GM23248 (cell line): ENCODE data around the gene VWA8. TPM values are rescaled to one million over a fixed set of nuclear protein-coding genes. Genes with fewer than 3 reads are reported as not detected.

Experiments
- DNase-seq: peaks from one replicate; pipeline ENCODE4 v3.0.0-alpha.2; 2015
- H2AFZ ChIP-seq: fragments of 200-600 bp; sonication (generic); 2 replicates; pipeline ENCODE4 v1.6.1; 2016; ENCODE audit warnings: antibody characterized with exemption
- H3F3A ChIP-seq: fragments of 200-600 bp; sonication (generic); 2 replicates; pipeline ENCODE4 v1.6.1; 2016; ENCODE audit warnings: mild to moderate bottlenecking, antibody characterized with exemption, mixed run types; ENCODE audit not compliant: insufficient read depth
- H3K27ac ChIP-seq: fragments of 200-600 bp; sonication (generic); 2 replicates; pipeline ENCODE4 v1.5.1; 2016; ENCODE audit warnings: mild to moderate bottlenecking
- H3K27me3 ChIP-seq: fragments of 200-600 bp; sonication (generic); replicated peaks from 2 replicates; pipeline ENCODE4 v1.6.1; 2016; ENCODE audit warnings: mild to moderate bottlenecking; ENCODE audit not compliant: insufficient read depth
- H3K36me3 ChIP-seq: fragments of 200-600 bp; sonication (generic); 2 replicates; pipeline ENCODE4 v1.6.1; 2016; ENCODE audit warnings: low read depth, mild to moderate bottlenecking
- H3K4me1 ChIP-seq: fragments of 200-600 bp; sonication (generic); 2 replicates; pipeline ENCODE4 v1.6.1; 2016; ENCODE audit warnings: mild to moderate bottlenecking; ENCODE audit not compliant: insufficient read depth
- H3K4me2 ChIP-seq: fragments of 200-600 bp; sonication (generic); one replicate; pipeline ENCODE4 v1.6.1; 2016; ENCODE audit warnings: mild to moderate bottlenecking; ENCODE audit not compliant: unreplicated experiment
- H3K4me3 ChIP-seq: fragments of 200-600 bp; sonication (generic); 2 replicates; pipeline ENCODE4 v1.5.1; 2016; ENCODE audit warnings: mild to moderate bottlenecking
- H3K79me2 ChIP-seq: fragments of 200-600 bp; sonication (generic); 2 replicates; pipeline ENCODE4 v1.6.1; 2016; ENCODE audit warnings: mild to moderate bottlenecking; ENCODE audit not compliant: insufficient read depth
- H3K9ac ChIP-seq: fragments of 200-600 bp; sonication (generic); 2 replicates; pipeline ENCODE4 v1.6.1; 2016; ENCODE audit warnings: mild to moderate bottlenecking
- H3K9me2 ChIP-seq: fragments of 200-600 bp; sonication (generic); 2 replicates; pipeline ENCODE4 v1.6.1; 2016; ENCODE audit warnings: mixed run types, mild to moderate bottlenecking, moderate library complexity; ENCODE audit not compliant: insufficient read depth
- H3K9me3 ChIP-seq: fragments of 200-600 bp; sonication (generic); one replicate; pipeline ENCODE4 v1.6.1; 2017; ENCODE audit warnings: low read depth
- H4K20me1 ChIP-seq: fragments of 200-600 bp; sonication (generic); 2 replicates; pipeline ENCODE4 v1.6.0; 2016; ENCODE audit not compliant: insufficient read depth
- EZH2 ChIP-seq: fragments of 200-600 bp; sonication (generic); IDR thresholded peaks from 2 replicates; pipeline ENCODE4 v1.6.1; 2018; ENCODE audit warnings: antibody characterized with exemption, mild to moderate bottlenecking; ENCODE audit not compliant: insufficient read depth, poor library complexity, severe bottlenecking
- EZH2phosphoT487 ChIP-seq: fragments of 200-600 bp; sonication (generic); IDR thresholded peaks from 2 replicates; pipeline ENCODE4 v1.6.1; 2018; ENCODE audit warnings: antibody characterized with exemption, moderate library complexity, mild to moderate bottlenecking, low read depth; ENCODE audit not compliant: insufficient read depth
- WGBS, 2 experiments: methylation state at CpG; one replicate each; pipeline ENCODE4 v1.1.6; 2015 to 2017; ENCODE audit warnings: low lambda C conversion rate in 2 of 2, low coverage in 1 of 2; ENCODE audit errors: missing lambda C conversion rate in 2 of 2; 5-methylcytosine and 5-hydroxymethylcytosine counted together
- in situ Hi-C: fragments of 300-500 bp; cut with MboI; formaldehyde crosslinking; loops from 2 replicates; pipeline ENCODE4 v1.15.0; 2020
- polyA plus RNA-seq: library from polyadenylated mRNA; unstranded; fragments of >200 nt; fragmentation: Nextera tagmentation; extraction: Ambion mirVana; gene quantifications from 2 replicates; pipeline ENCODE4 v1.2.1, GENCODE V29; 2016
- total RNA-seq: library from RNA; depleted of rRNA; stranded (reverse); fragments of >200 nt; shearing (Covaris generic); gene quantifications from 2 replicates; pipeline ENCODE4 v1.2.3, GENCODE V29; 2014

The VWA8 gene
- total and polyA plus RNA-seq, 2 experiments from 2014 or later, result 3.9 to 10.1 TPM

GRCh38 chr13:41994696-41995095, 33.8 kb upstream of the VWA8 start:
- Histone ChIP-seq H4K20me1 (no peaks in the 10 kb centered on the region), H3K9ac (no peak overlapping the region), H3K9me2 (no peaks in the 10 kb centered on the region), H3K4me1 (peaks cover 9% of the 10 kb centered on the region), H3K9me3 (no peaks in the 10 kb centered on the region), H3K4me3 (no peak overlapping the region), H2AFZ (no peak overlapping the region), H3F3A (peaks cover 8% of the 10 kb centered on the region; the same call in 1 of the 2 replicates), H3K79me2 (no peaks in the 10 kb centered on the region), H3K4me2 (no peak overlapping the region), H3K27me3 (no peaks in the 10 kb centered on the region), H3K36me3 (no peaks in the 10 kb centered on the region), H3K27ac (no peak overlapping the region)
- TF ChIP-seq EZH2 (no peak), EZH2phosphoT487 (no peak)
- 76 to 86% methylated on average over 1 of the region's 1 CpG for WGBS, 2 experiments
- in situ Hi-C loops, result no loop called here
- no peak for DNase-seq

- Histone ChIP-seq H3K36me3 (no peaks in the 10 kb centered on the region), H3K4me3 (no peak overlapping the region), H3K9me2 (no peaks in the 10 kb centered on the region), H3F3A (peaks cover 8% of the 10 kb centered on the region; the same call in 1 of the 2 replicates), H3K4me2 (no peak overlapping the region), H3K27ac (no peak overlapping the region), H3K9ac (no peak overlapping the region), H3K79me2 (no peaks in the 10 kb centered on the region), H3K4me1 (peaks cover 9% of the 10 kb centered on the region), H2AFZ (no peak overlapping the region), H4K20me1 (no peaks in the 10 kb centered on the region), H3K9me3 (no peaks in the 10 kb centered on the region), H3K27me3 (no peaks in the 10 kb centered on the region)
- TF ChIP-seq EZH2phosphoT487 (no peak), EZH2 (no peak)
- in situ Hi-C loops, result no loop called here
- no peak for DNase-seq
- WGBS, 2 experiments, result 86 to 100% methylated on average over 1 of the region's 1 CpG
Measured at GRCh38 chr13:41991936-41992335, 31.0 kb upstream of the VWA8 start.

GRCh38 chr13:41988244-41988643, 27.3 kb upstream of the VWA8 start:
- H3K27ac ChIP-seq, result no peak overlapping the region
- in situ Hi-C loops, result no loop called here
- peaks cover 11% of the 10 kb centered on the region for H3K4me1 ChIP-seq
- no peaks in the 10 kb centered on the region for H3K79me2 ChIP-seq
- H3K9ac ChIP-seq, result no peak overlapping the region
- TF ChIP-seq EZH2phosphoT487, result no peak
- no peak for TF ChIP-seq EZH2
- H3K9me3 ChIP-seq, result no peaks in the 10 kb centered on the region
- no peak overlapping the region for H2AFZ ChIP-seq
- H4K20me1 ChIP-seq, result no peaks in the 10 kb centered on the region
- no peaks in the 10 kb centered on the region for H3K27me3 ChIP-seq
- H3K4me3 ChIP-seq, result no peak overlapping the region
- H3K9me2 ChIP-seq, result no peaks in the 10 kb centered on the region
- no peak overlapping the region for H3K4me2 ChIP-seq
- no peaks in the 10 kb centered on the region for H3K36me3 ChIP-seq
- DNase-seq, result no peak
- H3F3A ChIP-seq, result peaks cover 17% of the 10 kb centered on the region

GRCh38 chr13:41985788-41986508, 25.0 kb upstream of the VWA8 start:
- H4K20me1 ChIP-seq, result no peaks in the 10 kb centered on the region
- peak; percentile 46 for DNase-seq
- 68 to 69% methylated on average over 2 of the region's 2 CpGs for WGBS, 2 experiments
- H3K9ac ChIP-seq, result no peak overlapping the region
- no peak overlapping the region for H3K4me3 ChIP-seq
- in situ Hi-C loops, result no loop called here
- no peak for TF ChIP-seq EZH2phosphoT487
- no peak for TF ChIP-seq EZH2
- no peaks in the 10 kb centered on the region for H3K79me2 ChIP-seq
- no peak overlapping the region for H3K27ac ChIP-seq
- H3K9me3 ChIP-seq, result no peaks in the 10 kb centered on the region
- no peaks in the 10 kb centered on the region for H3K9me2 ChIP-seq
- H3K27me3 ChIP-seq, result no peaks in the 10 kb centered on the region
- no peaks in the 10 kb centered on the region for H3K36me3 ChIP-seq
- peaks cover 11% of the 10 kb centered on the region for H3K4me1 ChIP-seq
- no peak overlapping the region for H2AFZ ChIP-seq
- peak overlapping the region; percentile 4 for H3K4me2 ChIP-seq
- H3F3A ChIP-seq, result peaks cover 17% of the 10 kb centered on the region
